Measurements from ENCODE around the gene CADM2.

DNA sequence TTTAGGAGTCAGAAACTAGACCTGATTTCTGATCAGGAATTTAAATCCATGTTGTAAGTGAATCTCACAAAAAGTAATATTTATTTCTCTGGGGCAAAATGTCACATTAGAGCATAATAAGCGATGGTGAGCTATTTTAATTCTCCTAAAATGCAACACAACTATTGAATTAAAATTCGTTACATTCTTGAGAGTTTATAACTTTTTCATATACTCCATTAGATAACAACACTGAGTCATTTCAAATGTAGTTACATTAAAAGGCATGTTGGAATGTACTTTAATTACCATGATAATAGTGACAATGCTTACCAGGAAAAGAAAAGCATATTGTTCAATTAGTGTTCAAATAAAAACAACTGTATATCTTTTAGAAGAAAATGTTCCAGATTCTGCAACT is 116.9 kb downstream of the CADM2 start:
- TF ChIP-seq YY1 (tag by site-specific recombination; IDR thresholded peaks at IDR 0.05) (no peak), ZNF274 (IDR thresholded peaks at IDR 0.05; ENCODE audit: low read length) (no peak), ZNF274 (tag by site-specific recombination; IDR thresholded peaks at IDR 0.05; ENCODE audit: borderline replicate concordance) (no peak), CTCF (tag by site-specific recombination; IDR thresholded peaks at IDR 0.05) (no peak), ZNF76 (tag by site-specific recombination; IDR thresholded peaks at IDR 0.05; ENCODE audit: borderline replicate concordance, low read depth) (no peak), ZBTB7A (tag by site-specific recombination; IDR thresholded peaks at IDR 0.05; ENCODE audit: low read depth) (no peak), ZNF660 (tag by site-specific recombination; IDR thresholded peaks at IDR 0.05) (no peak), PATZ1 (tag by site-specific recombination; IDR thresholded peaks at IDR 0.05) (no peak), HOXA7 (CRISPR knock-in tag; IDR thresholded peaks at IDR 0.05; ENCODE audit: borderline replicate concordance) (no peak), YY2 (tag by site-specific recombination; IDR thresholded peaks at IDR 0.05) (no peak)
- TF ChIP-seq, protein P1, sequence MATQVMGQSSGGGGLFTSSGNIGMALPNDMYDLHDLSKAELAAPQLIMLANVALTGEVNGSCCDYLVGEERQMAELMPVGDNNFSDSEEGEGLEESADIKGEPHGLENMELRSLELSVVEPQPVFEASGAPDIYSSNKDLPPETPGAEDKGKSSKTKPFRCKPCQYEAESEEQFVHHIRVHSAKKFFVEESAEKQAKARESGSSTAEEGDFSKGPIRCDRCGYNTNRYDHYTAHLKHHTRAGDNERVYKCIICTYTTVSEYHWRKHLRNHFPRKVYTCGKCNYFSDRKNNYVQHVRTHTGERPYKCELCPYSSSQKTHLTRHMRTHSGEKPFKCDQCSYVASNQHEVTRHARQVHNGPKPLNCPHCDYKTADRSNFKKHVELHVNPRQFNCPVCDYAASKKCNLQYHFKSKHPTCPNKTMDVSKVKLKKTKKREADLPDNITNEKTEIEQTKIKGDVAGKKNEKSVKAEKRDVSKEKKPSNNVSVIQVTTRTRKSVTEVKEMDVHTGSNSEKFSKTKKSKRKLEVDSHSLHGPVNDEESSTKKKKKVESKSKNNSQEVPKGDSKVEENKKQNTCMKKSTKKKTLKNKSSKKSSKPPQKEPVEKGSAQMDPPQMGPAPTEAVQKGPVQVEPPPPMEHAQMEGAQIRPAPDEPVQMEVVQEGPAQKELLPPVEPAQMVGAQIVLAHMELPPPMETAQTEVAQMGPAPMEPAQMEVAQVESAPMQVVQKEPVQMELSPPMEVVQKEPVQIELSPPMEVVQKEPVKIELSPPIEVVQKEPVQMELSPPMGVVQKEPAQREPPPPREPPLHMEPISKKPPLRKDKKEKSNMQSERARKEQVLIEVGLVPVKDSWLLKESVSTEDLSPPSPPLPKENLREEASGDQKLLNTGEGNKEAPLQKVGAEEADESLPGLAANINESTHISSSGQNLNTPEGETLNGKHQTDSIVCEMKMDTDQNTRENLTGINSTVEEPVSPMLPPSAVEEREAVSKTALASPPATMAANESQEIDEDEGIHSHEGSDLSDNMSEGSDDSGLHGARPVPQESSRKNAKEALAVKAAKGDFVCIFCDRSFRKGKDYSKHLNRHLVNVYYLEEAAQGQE (tag by site-specific recombination; IDR thresholded peaks at IDR 0.05) = no peak
